ENCODE measurements around the gene FSTL4. TPM values are rescaled to one million over a fixed set of nuclear protein-coding genes. Genes with fewer than 3 reads are reported as not detected.

The FSTL4 gene
- total RNA-seq, 2 donors from 2014 or later = 4.4 to 5.5 TPM

GRCh38 chr5:133595465-133595864, 16.9 kb downstream of the FSTL4 start:
- Histone ChIP-seq H3K27me3 (ENCODE audit: control insufficient read depth, insufficient read depth, low read length, poor library complexity, severe bottlenecking) (no peaks in the 10 kb centered on the region), H3K4me3 (ENCODE audit: low read length) (no peak overlapping the region), H3K4me1 (ENCODE audit: control insufficient read depth, insufficient read depth, low read length) (peaks cover 3% of the 10 kb centered on the region), H3K9ac (ENCODE audit: extremely low read depth, low read length, poor library complexity, severe bottlenecking) (no peak overlapping the region), H3K27ac (ENCODE audit: low read depth, low read length) (no peak overlapping the region), H3K9me3 (ENCODE audit: control insufficient read depth, low read length) (no peaks in the 10 kb centered on the region), H3K36me3 (ENCODE audit: control insufficient read depth, insufficient read depth, low read length) (no peaks in the 10 kb centered on the region)
- TF ChIP-seq, protein P1, sequence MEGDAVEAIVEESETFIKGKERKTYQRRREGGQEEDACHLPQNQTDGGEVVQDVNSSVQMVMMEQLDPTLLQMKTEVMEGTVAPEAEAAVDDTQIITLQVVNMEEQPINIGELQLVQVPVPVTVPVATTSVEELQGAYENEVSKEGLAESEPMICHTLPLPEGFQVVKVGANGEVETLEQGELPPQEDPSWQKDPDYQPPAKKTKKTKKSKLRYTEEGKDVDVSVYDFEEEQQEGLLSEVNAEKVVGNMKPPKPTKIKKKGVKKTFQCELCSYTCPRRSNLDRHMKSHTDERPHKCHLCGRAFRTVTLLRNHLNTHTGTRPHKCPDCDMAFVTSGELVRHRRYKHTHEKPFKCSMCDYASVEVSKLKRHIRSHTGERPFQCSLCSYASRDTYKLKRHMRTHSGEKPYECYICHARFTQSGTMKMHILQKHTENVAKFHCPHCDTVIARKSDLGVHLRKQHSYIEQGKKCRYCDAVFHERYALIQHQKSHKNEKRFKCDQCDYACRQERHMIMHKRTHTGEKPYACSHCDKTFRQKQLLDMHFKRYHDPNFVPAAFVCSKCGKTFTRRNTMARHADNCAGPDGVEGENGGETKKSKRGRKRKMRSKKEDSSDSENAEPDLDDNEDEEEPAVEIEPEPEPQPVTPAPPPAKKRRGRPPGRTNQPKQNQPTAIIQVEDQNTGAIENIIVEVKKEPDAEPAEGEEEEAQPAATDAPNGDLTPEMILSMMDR (conservative IDR thresholded peaks at IDR 0.05) = no peak
- WGBS, 2 experiments (ENCODE audit: insufficient coverage in 1 of 2, insufficient read length in 1 of 2) = 90 to 91% methylated on average over 4 to 5 of the region's 5 CpGs
- Mint-ChIP-seq H3K27ac (no peak overlapping the region), H3K4me1 (peaks cover 11% of the 10 kb centered on the region), H3K36me3 (ENCODE audit: low read depth) (no peaks in the 10 kb centered on the region), H3K4me3 (no peak overlapping the region), H3K9me3 (no peaks in the 10 kb centered on the region), H3K27me3 (ENCODE audit: insufficient read depth) (peaks cover 2% of the 10 kb centered on the region)
- no peak for DNase-seq

- no peaks in the 10 kb centered on the region for H3K36me3 Mint-ChIP-seq (ENCODE audit: low read depth)
- no peaks in the 10 kb centered on the region for H3K4me1 ChIP-seq (ENCODE audit: control insufficient read depth, insufficient read depth, low read length)
- H3K4me3 Mint-ChIP-seq = no peak overlapping the region
- no peak overlapping the region for H3K9ac ChIP-seq (ENCODE audit: extremely low read depth, low read length, poor library complexity, severe bottlenecking)
- H3K27ac Mint-ChIP-seq = no peak overlapping the region
- H3K27me3 Mint-ChIP-seq (ENCODE audit: insufficient read depth) = no peaks in the 10 kb centered on the region
- no peaks in the 10 kb centered on the region for H3K9me3 Mint-ChIP-seq
- no peaks in the 10 kb centered on the region for H3K9me3 ChIP-seq (ENCODE audit: control insufficient read depth, low read length)
- TF ChIP-seq, protein P1 (conservative IDR thresholded peaks at IDR 0.05) = peak; percentile 44
- H3K27me3 ChIP-seq (ENCODE audit: control insufficient read depth, insufficient read depth, low read length, poor library complexity, severe bottlenecking) = no peaks in the 10 kb centered on the region
- DNase-seq = no peak
- WGBS, 2 experiments (ENCODE audit: insufficient coverage in 1 of 2, insufficient read length in 1 of 2) = 28% methylated on average over 1 of the region's 1 CpG; no CpG with 5 or more reads in 1 of the 2 experiments
- no peak overlapping the region for H3K4me3 ChIP-seq (ENCODE audit: low read length)
- no peaks in the 10 kb centered on the region for H3K4me1 Mint-ChIP-seq
- no peaks in the 10 kb centered on the region for H3K36me3 ChIP-seq (ENCODE audit: control insufficient read depth, insufficient read depth, low read length)
- no peak overlapping the region for H3K27ac ChIP-seq (ENCODE audit: low read depth, low read length)
These were observed 23.1 kb downstream of the FSTL4 start for GRCh38 chr5:133589286-133589685.

DNA sequence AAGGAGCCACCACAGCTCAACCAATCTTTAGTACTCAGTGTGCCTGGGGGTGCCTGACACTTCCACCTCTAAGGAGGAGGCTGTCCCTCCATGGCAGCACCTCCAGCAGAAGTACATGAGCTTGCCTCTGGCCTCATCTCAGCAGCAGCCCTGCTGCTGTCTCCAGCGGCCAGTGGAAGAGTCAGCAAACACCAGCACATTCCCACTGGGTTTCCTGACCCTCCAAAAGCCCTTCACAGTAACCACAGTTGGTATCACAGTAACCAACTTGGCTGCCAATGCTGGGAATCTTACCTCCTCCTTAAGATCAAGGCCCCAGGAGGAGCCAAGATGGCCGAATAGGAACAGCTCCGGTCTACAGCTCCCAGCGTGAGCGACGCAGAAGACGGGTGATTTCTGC, 29.4 kb downstream of the FSTL4 start:
- H3K9ac ChIP-seq (ENCODE audit: extremely low read depth, low read length, poor library complexity, severe bottlenecking) = no peak overlapping the region
- Mint-ChIP-seq H3K27me3 (ENCODE audit: insufficient read depth) (peaks cover 3% of the 10 kb centered on the region), H3K9me3 (no peaks in the 10 kb centered on the region), H3K4me3 (peak overlapping the region; percentile 37), H3K36me3 (ENCODE audit: low read depth) (no peaks in the 10 kb centered on the region), H3K27ac (no peak overlapping the region), H3K4me1 (peaks cover 6% of the 10 kb centered on the region)
- 67 to 81% methylated on average over 1 to 7 of the region's 7 CpGs for WGBS, 2 experiments (ENCODE audit: insufficient coverage in 1 of 2, insufficient read length in 1 of 2)
- no peaks in the 10 kb centered on the region for H3K27me3 ChIP-seq (ENCODE audit: control insufficient read depth, insufficient read depth, low read length, poor library complexity, severe bottlenecking)
- no peaks in the 10 kb centered on the region for H3K4me1 ChIP-seq (ENCODE audit: control insufficient read depth, insufficient read depth, low read length)
- DNase-seq = peak; percentile 55
- TF ChIP-seq, protein P1 (conservative IDR thresholded peaks at IDR 0.05) = no peak
- no peaks in the 10 kb centered on the region for H3K36me3 ChIP-seq (ENCODE audit: control insufficient read depth, insufficient read depth, low read length)
- no peaks in the 10 kb centered on the region for H3K9me3 ChIP-seq (ENCODE audit: control insufficient read depth, low read length)
- no peak overlapping the region for H3K27ac ChIP-seq (ENCODE audit: low read depth, low read length)
- no peak overlapping the region for H3K4me3 ChIP-seq (ENCODE audit: low read length)
